ENCODE measurements around the gene TCOF1.
"Not testable (repeated sequence)": the region's sequence is repeated elsewhere in the genome, so short reads cannot be mapped to it uniquely, and the experiment has no call there.

GRCh38 chr5:150413902-150414790 is 56.6 kb downstream of the TCOF1 start:
- not testable (repeated sequence) for TF ChIP-seq POLR2A, CTCF (IDR thresholded peaks at IDR 0.05)
